ENCODE results near the gene SF3A1.

- TF ChIP-seq CTCF (CRISPR knock-in tag; IDR thresholded peaks at IDR 0.05) (no peak), POGZ (CRISPR knock-in tag; IDR thresholded peaks at IDR 0.05) (no peak), HBP1 (CRISPR knock-in tag; IDR thresholded peaks at IDR 0.05; ENCODE audit: low read depth) (no peak)
Observed at GRCh38 chr22:30321461-30321860, 35.2 kb downstream of the SF3A1 start.
